K562 (cell line): ENCODE results near the gene SERF2. TPM values are rescaled to one million over a fixed set of nuclear protein-coding genes. Genes with fewer than 3 reads are reported as not detected.

Source experiments
- ATAC-seq: fragments of 200-7000 bp; cut with Tn5 transposase; 3 replicates; pipeline ENCODE4 v1.9.1; 2020; ENCODE audit warnings: moderate library complexity
- BruUV-seq: library from RNA; stranded (reverse); fragments of 400-500 nt; replicated peaks from 2 replicates; lab custom pipeline; 2021; lab: Mats Ljungman, UMichigan
- CTCF ChIA-PET: fragments of 300-600 bp; formaldehyde crosslinking; extraction: SDS; loops from one replicate; lab custom pipeline; 2021; ENCODE audit warnings: low intra/inter-chr PET ratio; lab: Yijun Ruan, JAX
- POLR2A ChIA-PET: fragments of 300-600, 350-650 bp; sonication (Branson Sonifier 250); formaldehyde crosslinking; extraction: SDS; loops from one replicate; lab custom pipeline; 2021; ENCODE audit warnings: antibody characterized with exemption, inconsistent platforms; lab: Yijun Ruan, JAX
- DNase-seq, 4 experiments: peaks; one replicate each; pipeline versions ENCODE4 v3.0.0 to v3.0.0-alpha.2; 2011 to 2018; ENCODE audit warnings: low spot score in 3 of 4, mixed read lengths in 3 of 4; ENCODE audit errors: extremely low read depth in 1 of 4
- FAIRE-seq: peaks from 2 replicates; lab custom pipeline; 2011; peaks lifted over from hg19 to GRCh38; lab: Jason Lieb, UNC
- H2AFZ ChIP-seq: 2 replicates; pipeline ENCODE4 v1.6.0; 2011; ENCODE audit warnings: low read depth, low read length, control low read depth, inconsistent platforms
- H3K27ac ChIP-seq: fragments of 200-600 bp; 3 replicates; pipeline ENCODE4 v1.8.0; 2011; ENCODE audit warnings: low read depth, mild to moderate bottlenecking, control low read depth, inconsistent platforms, low read length, moderate library complexity, mixed read lengths; ENCODE audit errors: extremely low read depth
- H3K27me3 ChIP-seq, 2 experiments: fragments of 300-600 bp in 1 of 2; 2 replicates in 1 of 2; 3 replicates in 1 of 2; pipeline versions ENCODE4 v1.6.0 to v1.8.0; 2011; ENCODE audit warnings: inconsistent platforms in 2 of 2, low read length in 2 of 2, mild to moderate bottlenecking in 1 of 2, mixed read lengths in 1 of 2, moderate library complexity in 1 of 2; ENCODE audit not compliant: control insufficient read depth in 2 of 2, insufficient read depth in 2 of 2
- H3K36me3 ChIP-seq: fragments of 300-600 bp; 3 replicates; pipeline ENCODE4 v1.8.0; 2011; ENCODE audit warnings: mild to moderate bottlenecking, low read length, inconsistent platforms; ENCODE audit not compliant: control insufficient read depth, insufficient read depth
- H3K4me1 ChIP-seq, 2 experiments: fragments of 200-600 bp in 1 of 2; replicated peaks in 1 of 2; 2 replicates in 1 of 2; 3 replicates in 1 of 2; pipeline versions ENCODE4 v1.5.1 to v1.8.0; 2011; ENCODE audit warnings: inconsistent platforms in 2 of 2, low read length in 2 of 2, mild to moderate bottlenecking in 1 of 2, mixed read lengths in 1 of 2, moderate library complexity in 1 of 2; ENCODE audit not compliant: control insufficient read depth in 2 of 2, insufficient read depth in 2 of 2
- H3K4me2 ChIP-seq: 2 replicates; pipeline ENCODE4 v1.6.1; 2011; ENCODE audit warnings: low read length, control low read depth, inconsistent platforms, mixed read lengths; ENCODE audit not compliant: insufficient read depth
- H3K4me3 ChIP-seq: fragments of 200-600 bp; sonication (generic), shearing (Covaris generic); 2 replicates; pipeline ENCODE4 v1.5.1; 2016; ENCODE audit warnings: control low read depth, inconsistent platforms
- H3K79me2 ChIP-seq: fragments of 200-600 bp; 3 replicates; pipeline ENCODE4 v1.8.0; 2011; ENCODE audit warnings: low read length, inconsistent platforms; ENCODE audit not compliant: control insufficient read depth, insufficient read depth
- H3K9ac ChIP-seq, 2 experiments: 2 replicates each; pipeline versions ENCODE4 v1.6.0 to v1.6.1; 2011; ENCODE audit warnings: low read depth in 2 of 2, low read length in 2 of 2, control low read depth in 1 of 2, inconsistent platforms in 1 of 2, mild to moderate bottlenecking in 1 of 2, mixed read lengths in 1 of 2; ENCODE audit not compliant: insufficient read depth in 1 of 2
- H3K9me1 ChIP-seq: one replicate; pipeline ENCODE4 v1.6.0; 2011; ENCODE audit warnings: inconsistent platforms, mild to moderate bottlenecking, low read length, moderate library complexity; ENCODE audit not compliant: control insufficient read depth, insufficient read depth
- H3K9me3 ChIP-seq: replicated peaks from 2 replicates; pipeline ENCODE4 v1.5.1; 2011; ENCODE audit warnings: low read depth, low read length, inconsistent platforms; ENCODE audit not compliant: control insufficient read depth, insufficient read depth
- H4K20me1 ChIP-seq: replicated peaks from 2 replicates; pipeline ENCODE4 v1.6.1; 2011; ENCODE audit warnings: low read length, inconsistent platforms, mixed read lengths; ENCODE audit not compliant: control insufficient read depth, insufficient read depth
- BRF1 ChIP-seq: IDR thresholded peaks from 3 replicates; pipeline ENCODE4 v1.6.1; 2011; ENCODE audit warnings: borderline replicate concordance, mild to moderate bottlenecking; ENCODE audit not compliant: insufficient read length; ENCODE audit errors: extremely low read depth
- CGGBP1 ChIP-seq: fragments of 250-450 bp; sonication (Bioruptor Pico); IDR thresholded peaks from 2 replicates; pipeline ENCODE4 v1.9.0; 2021; ENCODE audit warnings: mild to moderate bottlenecking
- FOS ChIP-seq: IDR thresholded peaks from 3 replicates; pipeline ENCODE4 v1.6.1; 2011; ENCODE audit not compliant: insufficient read length; ENCODE audit errors: extremely low read depth
- FOXK2 ChIP-seq, 2 experiments: fragments of 450-650 bp; IDR thresholded peaks in 1 of 2; conservative IDR thresholded peaks in 1 of 2; 2 replicates each; pipeline ENCODE4 v1.6.1; 2016; ENCODE audit warnings: low read depth in 2 of 2, mild to moderate bottlenecking in 1 of 2
- PTTG1 ChIP-seq: fragments of 450-650 bp; IDR thresholded peaks from 2 replicates; pipeline ENCODE4 v1.6.1; 2016; ENCODE audit warnings: low read depth, mild to moderate bottlenecking, missing genetic modification characterization, missing compliant biosample characterization
- RCOR1 ChIP-seq, 2 experiments: IDR thresholded peaks; 2 replicates each; pipeline ENCODE4 v1.6.1; 2012; ENCODE audit warnings: low read depth in 2 of 2, low read length in 2 of 2, borderline replicate concordance in 1 of 2, improper control_type of control experiment in 1 of 2
- SOX6 ChIP-seq: fragments of 450-650 bp; IDR thresholded peaks from 2 replicates; pipeline ENCODE4 v1.6.1; 2014; ENCODE audit warnings: mild to moderate bottlenecking
- SPI1 ChIP-seq: IDR thresholded peaks from 2 replicates; pipeline ENCODE4 v1.6.1; 2011; ENCODE audit warnings: low read depth, low read length, control low read depth, borderline replicate concordance
- TARDBP ChIP-seq: fragments of 450-650 bp; IDR thresholded peaks from 2 replicates; pipeline ENCODE4 v1.6.1; 2016
- TEAD4 ChIP-seq, 2 experiments: sonication (generic) in 1 of 2; formaldehyde crosslinking in 1 of 2; IDR thresholded peaks; 2 replicates each; pipeline versions ENCODE4 v1.6.1 to v1.8.0; 2012 to 2022; ENCODE audit warnings: borderline replicate concordance in 1 of 2, inconsistent platforms in 1 of 2, low read length in 1 of 2, mild to moderate bottlenecking in 1 of 2, missing genetic modification reagents in 1 of 2
- ZFP1 ChIP-seq: fragments of 450-650 bp; formaldehyde crosslinking; IDR thresholded peaks from 2 replicates; pipeline ENCODE4 v1.4.0; 2020; ENCODE audit warnings: mild to moderate bottlenecking, mixed read lengths
- ZNF398 ChIP-seq: fragments of 250-450 bp; sonication (Bioruptor Pico); IDR thresholded peaks from 2 replicates; pipeline ENCODE4 v1.8.0; 2021; ENCODE audit warnings: moderate library complexity, mild to moderate bottlenecking, inconsistent platforms
- ZNF561 ChIP-seq: fragments of 450-650 bp; formaldehyde crosslinking; conservative IDR thresholded peaks from 2 replicates; pipeline ENCODE4 v1.4.0; 2020; ENCODE audit warnings: mild to moderate bottlenecking, moderate library complexity
- whole genome bisulfite sequencing: fragments of 100-300 bp; shearing (Covaris generic); methylation state at CpG from one replicate; pipeline ENCODE4 v1.1.6; 2016; ENCODE audit warnings: low coverage, mixed read lengths; ENCODE audit not compliant: insufficient coverage; ENCODE audit errors: missing lambda C conversion rate; 5-methylcytosine and 5-hydroxymethylcytosine counted together
- in situ Hi-C: fragments of 300-500 bp; cut with MboI; formaldehyde crosslinking; loops from 4 replicates; pipeline ENCODE4 v1.15.0; 2018; ENCODE audit warnings: inconsistent platforms, mixed read lengths
- intact Hi-C: fragments of 100-400 bp; cut with micrococcal nuclease; formaldehyde crosslinking; loops from 2 replicates; pipeline ENCODE4 v1.14.2; 2022
- polyA plus RNA-seq, 8 experiments: library from polyadenylated mRNA; depleted of rRNA in 4 of 8; stranded (reverse) in 5 of 8; unstranded in 3 of 8; fragments of >200 nt; fragmentation: Nextera tagmentation in 2 of 8; fragmentation: Illumina TruSeq in 1 of 8; extraction: Ambion mirVana in 2 of 8; extraction: Trizol in 1 of 8; gene quantifications; 2 replicates each; pipeline versions ENCODE4 v1.2.1 to v1.2.3, GENCODE V29; 2011 to 2014; ENCODE audit warnings: inconsistent platforms in 1 of 8, missing spikeins in 1 of 8
- total RNA-seq, 7 experiments: library from RNA; depleted of rRNA in 6 of 7; stranded (reverse); fragments of >200 nt in 6 of 7; fragmentation: Illumina TruSeq in 2 of 7; extraction: Trizol in 2 of 7; gene quantifications; 2 replicates each; pipeline versions ENCODE4 v1.2.1 to v1.2.3, GENCODE V29; 2011 to 2021; ENCODE audit warnings: low replicate concordance in 1 of 7
- TF ChIP-seq, protein P1 (sequence below): fragments of 250-450 bp; sonication (Bioruptor Pico); IDR thresholded peaks from 2 replicates; pipeline ENCODE4 v1.4.0; 2020; ENCODE audit warnings: mild to moderate bottlenecking

SERF2 gene
- total and polyA plus RNA-seq, 9 of the 15 experiments (the other 6 are each of a cell fraction or from before 2014, with no cell fraction given) = 497 to 3,360 (median 867) TPM

- Histone ChIP-seq H4K20me1 (peaks cover 22% of the 10 kb centered on the region; the same call in 1 of the 2 replicates), H3K27me3 (no peaks in the 10 kb centered on the region), H3K9me1 (no peaks in the 10 kb centered on the region), H3K79me2 (peaks cover 90% of the 10 kb centered on the region), H3K4me1 (peaks cover 0 to 8% of the 10 kb centered on the region in 2 experiments; a peak in 2 of 5 replicates), H3K4me3 (no peak overlapping the region), H2AFZ (no peak overlapping the region), H3K9me3 (no peaks in the 10 kb centered on the region), H3K36me3 (peaks cover 82% of the 10 kb centered on the region), H3K27ac (no peak overlapping the region), H3K9ac (no peak overlapping the region), H3K4me2 (no peak overlapping the region)
- ChIA-PET CTCF (no interaction called here), POLR2A (no interaction called here)
- BruUV-seq = no TSS peak
- DNase-seq = no peak
- no peak for FAIRE-seq
- intact Hi-C loops = no loop called here
- TF ChIP-seq ZNF398 (CRISPR knock-in tag) (no peak), SPI1 (no peak), TARDBP (no peak), FOS (no peak), ZFP1 (CRISPR knock-in tag) (no peak), SOX6 (no peak), ZNF561 (no peak), TEAD4 (IDR thresholded peaks at IDR 0.05; ENCODE audit: low read length) (no peak), TEAD4 (CRISPR knock-in tag; IDR thresholded peaks at IDR 0.05; ENCODE audit: borderline replicate concordance) (no peak), CGGBP1 (CRISPR knock-in tag) (no peak), RCOR1 (IDR thresholded peaks at IDR 0.05; ENCODE audit: borderline replicate concordance in 1 of 2, low read depth in 2 of 2, low read length in 2 of 2) (no peak), PTTG1 (no peak), BRF1 (no peak), FOXK2 (conservative IDR thresholded peaks at IDR 0.05 in 1 of 2, IDR thresholded peaks at IDR 0.05 in 1 of 2; ENCODE audit: low read depth in 2 of 2) (no peak)
- TF ChIP-seq, protein P1, sequence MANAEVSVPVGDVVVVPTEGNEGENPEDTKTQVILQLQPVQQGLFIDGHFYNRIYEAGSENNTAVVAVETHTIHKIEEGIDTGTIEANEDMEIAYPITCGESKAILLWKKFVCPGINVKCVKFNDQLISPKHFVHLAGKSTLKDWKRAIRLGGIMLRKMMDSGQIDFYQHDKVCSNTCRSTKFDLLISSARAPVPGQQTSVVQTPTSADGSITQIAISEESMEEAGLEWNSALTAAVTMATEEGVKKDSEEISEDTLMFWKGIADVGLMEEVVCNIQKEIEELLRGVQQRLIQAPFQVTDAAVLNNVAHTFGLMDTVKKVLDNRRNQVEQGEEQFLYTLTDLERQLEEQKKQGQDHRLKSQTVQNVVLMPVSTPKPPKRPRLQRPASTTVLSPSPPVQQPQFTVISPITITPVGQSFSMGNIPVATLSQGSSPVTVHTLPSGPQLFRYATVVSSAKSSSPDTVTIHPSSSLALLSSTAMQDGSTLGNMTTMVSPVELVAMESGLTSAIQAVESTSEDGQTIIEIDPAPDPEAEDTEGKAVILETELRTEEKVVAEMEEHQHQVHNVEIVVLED (CRISPR knock-in tag) = no peak
- no peak for ATAC-seq
- in situ Hi-C loops = no loop called here
- 66% methylated on average over 6 of the region's 6 CpGs for WGBS
These were observed 40.2 kb upstream of the SERF2 start for GRCh38 chr15:43751885-43752284.
